Effector CD4-positive, alpha-beta T cell (primary cell): Measurements from ENCODE around the gene BEND3.
"Not testable (repeated sequence)": the region's sequence is repeated elsewhere in the genome, so short reads cannot be mapped to it uniquely, and the experiment has no call there.

Source experiments
- DNase-seq: peaks from one replicate; pipeline ENCODE4 v3.0.0-alpha.2; 2020
- total RNA-seq: gene quantifications from one replicate; lab custom pipeline; 2026; lab: John Stamatoyannopoulos, UW

The BEND3 gene
- 7.7 reads per million, percentile 27 among the genes with 10 or more reads in this experiment for total RNA-seq

GRCh38 chr6:107114926-107115694, at the start of gene BEND3:
Gene BEND3, minus strand, starts transcription at chr6:107115515. Its CDS starts 16,230 bp downstream, at chr6:107099285.
- peak; percentile 19 for DNase-seq

GRCh38 chr6:107164299-107164698, 49.0 kb upstream of the BEND3 start:
- not testable (repeated sequence) for DNase-seq

DNA sequence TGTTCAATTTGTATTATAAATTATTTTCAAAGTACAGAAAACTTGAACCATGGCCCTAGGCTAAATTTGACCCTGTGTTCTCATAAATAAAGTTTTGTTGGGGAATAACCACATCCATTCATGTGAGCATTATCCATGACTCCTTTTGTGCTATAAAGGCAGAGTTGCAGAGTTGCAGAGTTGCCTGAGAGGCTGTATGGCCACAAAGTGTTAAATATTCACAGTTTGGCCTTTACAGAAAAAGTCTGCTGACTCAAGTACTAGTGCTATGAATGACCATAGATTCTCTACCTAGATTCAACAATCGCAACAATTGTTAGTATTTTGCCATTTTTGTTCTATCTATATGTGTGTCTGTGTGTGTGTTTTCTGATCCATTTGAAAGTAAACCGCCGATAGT, 46.2 kb upstream of the BEND3 start:
- no peak for DNase-seq

DNA sequence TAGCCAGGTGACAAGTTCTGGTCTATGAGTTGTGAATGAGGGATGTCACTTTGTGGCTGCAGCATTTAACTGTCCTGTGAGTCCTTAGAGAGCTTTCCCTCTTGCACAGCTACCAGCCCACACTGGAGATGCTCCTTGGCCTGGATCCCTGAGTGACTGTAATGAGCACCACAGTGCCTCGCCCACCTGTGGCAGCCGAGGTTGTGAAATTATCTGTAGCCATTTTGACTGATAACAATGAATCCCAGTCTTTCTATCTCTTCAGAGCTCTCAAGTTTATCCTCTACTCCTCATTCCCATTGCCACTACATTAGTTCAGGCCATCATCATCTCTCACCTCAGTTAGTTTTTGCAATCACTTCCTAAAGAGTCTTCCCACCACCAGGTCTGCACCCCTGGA, 41.3 kb upstream of the BEND3 start:
- DNase-seq = no peak

- no peak for DNase-seq
These were observed 39.5 kb upstream of the BEND3 start for GRCh38 chr6:107154801-107155160.

GRCh38 chr6:107154131-107154800, 39.0 kb upstream of the BEND3 start:
- no peak for DNase-seq

DNA sequence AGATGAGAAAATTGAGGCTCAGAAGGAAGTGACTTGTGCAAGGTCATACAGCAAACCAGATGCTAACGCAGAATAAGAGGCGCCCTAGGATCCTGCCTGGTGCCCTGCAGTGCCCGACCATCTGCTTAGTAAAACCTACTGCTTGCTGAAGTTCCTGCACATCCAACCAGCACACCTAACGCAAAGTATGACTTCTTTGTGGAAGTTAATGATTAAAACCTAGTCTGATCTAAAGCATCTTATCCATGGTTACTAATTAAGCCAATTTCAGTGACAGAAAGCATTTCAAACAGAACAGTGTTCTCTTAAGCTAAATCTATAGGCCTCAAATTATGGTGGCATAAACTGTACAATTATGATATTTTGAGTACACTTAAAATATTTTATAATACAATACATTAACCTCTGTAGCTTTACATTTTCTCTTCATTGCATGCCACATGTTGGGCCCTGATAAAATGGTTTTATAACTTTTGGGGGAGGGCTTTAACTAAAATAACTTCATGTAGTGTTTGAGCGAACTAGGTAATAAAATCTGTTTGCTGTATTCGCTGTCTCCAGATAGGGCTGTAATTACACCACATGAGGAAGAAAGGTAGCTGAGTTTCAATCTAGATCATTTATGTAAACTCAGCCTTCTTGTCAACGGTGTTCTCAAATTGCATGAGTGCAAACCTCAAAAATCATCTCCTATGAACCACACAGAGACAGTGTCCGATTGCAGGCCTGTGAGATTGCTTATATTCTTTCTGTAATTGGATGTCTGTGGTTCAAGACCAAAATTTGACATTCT, 37.5 kb upstream of the BEND3 start:
- no peak for DNase-seq

DNA sequence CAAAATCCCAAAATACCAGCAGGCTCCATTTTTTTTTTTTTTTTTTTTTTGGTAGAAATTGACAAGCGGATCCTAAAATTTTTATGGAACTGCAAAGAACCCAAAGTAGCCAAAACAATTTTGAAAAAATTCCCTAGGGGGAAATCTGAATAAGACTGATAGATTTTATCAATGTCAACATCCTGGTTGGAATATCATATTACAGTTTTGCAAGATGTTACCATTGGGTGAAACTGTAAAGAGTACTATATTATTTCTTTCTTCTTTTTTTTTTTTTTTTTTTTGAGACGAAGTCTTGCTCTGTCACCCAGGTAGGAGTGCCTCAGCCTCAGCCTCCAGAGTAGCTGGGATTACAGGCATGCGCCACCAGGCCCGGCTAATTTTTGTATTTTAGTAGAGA, 29.4 kb upstream of the BEND3 start:
- no peak for DNase-seq

DNA sequence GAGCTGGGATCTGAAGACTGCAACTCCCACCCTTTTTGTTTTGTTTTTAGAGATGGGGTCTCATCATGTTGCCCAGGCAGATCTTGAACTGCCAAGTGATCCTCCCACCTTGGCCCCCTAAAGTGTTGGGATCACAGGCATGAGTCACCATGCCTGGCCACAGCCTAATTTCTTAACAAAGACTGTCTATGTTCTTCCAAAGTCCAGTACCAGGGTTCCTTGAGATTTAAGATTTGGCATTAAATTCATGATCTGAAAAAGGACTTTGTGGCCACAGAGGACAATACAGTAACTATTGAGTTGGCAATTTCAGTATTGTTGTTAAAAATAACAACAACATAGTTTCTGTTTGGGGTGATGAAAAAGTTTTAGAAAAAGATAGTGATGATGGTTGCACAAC, 28.7 kb upstream of the BEND3 start:
- DNase-seq = no peak

DNA sequence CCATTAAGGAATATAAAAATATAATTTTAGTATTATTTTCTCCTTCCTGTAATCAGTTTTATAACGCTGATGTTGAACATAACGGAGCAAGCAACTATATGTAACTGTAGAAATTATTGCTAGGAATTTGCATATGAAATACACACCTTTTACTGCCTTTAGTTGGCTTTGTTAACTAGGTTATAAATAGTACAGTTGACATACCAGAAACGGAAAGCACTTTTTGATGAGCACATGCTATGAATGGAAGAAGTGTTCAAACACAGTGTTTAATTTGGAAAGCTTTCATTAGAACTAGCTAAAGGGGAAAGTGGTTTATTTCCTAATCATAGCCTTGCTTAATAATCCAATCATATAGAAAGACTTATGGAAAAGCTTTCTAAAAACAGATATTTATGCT, 25.3 kb upstream of the BEND3 start:
- no peak for DNase-seq

- not testable (repeated sequence) for DNase-seq
These were observed 21.0 kb upstream of the BEND3 start for GRCh38 chr6:107136324-107136723.

DNA sequence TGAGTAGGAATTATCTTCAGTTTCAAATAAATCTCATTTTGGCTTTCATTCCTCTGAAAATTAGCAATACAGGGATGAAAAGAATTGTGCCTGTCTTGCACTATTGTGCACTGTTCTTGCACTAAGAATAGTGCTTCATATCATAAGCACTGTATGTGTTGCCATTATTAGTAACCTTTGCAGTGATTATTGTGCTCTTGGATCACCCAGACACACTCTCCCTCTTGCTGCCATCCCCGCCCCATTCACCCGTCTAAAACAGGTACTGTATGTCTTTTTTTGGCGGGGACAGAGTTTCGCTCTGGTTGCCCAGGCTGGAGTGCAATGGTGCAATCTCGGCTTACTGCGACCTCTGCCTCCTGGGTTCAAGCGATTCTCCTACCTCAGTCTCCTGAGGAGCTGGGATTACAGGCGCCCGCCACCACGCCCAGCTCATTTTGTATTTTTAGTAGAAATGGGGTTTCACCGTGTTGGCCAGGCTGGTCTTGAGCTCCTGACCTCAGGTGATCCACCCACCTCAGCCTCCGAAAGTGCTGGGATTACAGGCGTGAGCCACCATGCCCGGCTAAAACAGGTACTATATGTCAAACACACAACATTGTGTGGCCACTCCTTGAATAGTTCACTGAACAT, 19.8 kb upstream of the BEND3 start:
- not testable (repeated sequence) for DNase-seq

- no peak for DNase-seq
These were observed 17.1 kb upstream of the BEND3 start for GRCh38 chr6:107132330-107132954.

GRCh38 chr6:107129370-107129925, 14.1 kb upstream of the BEND3 start:
- DNase-seq = no peak

DNA sequence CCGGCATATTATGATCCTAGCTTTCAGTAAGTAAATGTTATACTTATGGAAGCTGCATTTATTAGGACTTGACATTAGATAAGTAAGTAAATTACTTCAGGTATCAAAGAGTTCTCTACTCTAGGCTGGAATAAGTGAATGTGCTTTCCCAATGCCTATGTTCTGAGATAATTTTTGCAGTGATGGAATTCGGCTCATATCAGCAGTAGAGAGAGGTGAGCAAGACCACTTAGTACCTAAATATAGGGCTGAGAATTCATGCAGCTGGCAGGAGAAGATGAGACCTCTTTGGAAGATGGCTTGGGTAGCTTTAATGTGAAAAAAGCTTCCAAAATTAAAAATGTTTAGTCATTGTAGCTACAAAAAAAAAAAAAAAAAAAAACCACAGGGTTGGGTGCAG, 13.3 kb upstream of the BEND3 start:
- DNase-seq = no peak

- no peak for DNase-seq
These were observed 12.9 kb upstream of the BEND3 start for GRCh38 chr6:107128175-107128574.

DNA sequence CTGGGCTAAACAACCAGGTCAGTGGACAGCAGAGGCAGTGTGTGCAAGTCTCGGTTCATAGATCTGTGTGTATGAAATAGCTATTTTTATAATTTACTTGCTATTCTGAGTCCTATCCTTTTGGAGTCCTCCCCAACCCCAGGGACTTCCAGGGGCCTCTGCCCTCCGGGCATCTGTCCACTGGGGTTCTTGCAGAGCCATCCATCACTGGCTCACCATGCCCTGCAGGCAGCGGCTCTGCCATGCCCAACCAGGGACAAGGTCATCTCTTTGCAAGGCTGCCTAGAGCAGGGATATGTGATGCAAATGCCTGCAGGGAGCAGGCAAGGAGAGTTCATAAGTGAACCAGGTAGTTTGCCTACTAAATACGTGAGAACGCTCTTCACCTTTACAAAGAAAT, 10.5 kb upstream of the BEND3 start:
- DNase-seq = no peak

DNA sequence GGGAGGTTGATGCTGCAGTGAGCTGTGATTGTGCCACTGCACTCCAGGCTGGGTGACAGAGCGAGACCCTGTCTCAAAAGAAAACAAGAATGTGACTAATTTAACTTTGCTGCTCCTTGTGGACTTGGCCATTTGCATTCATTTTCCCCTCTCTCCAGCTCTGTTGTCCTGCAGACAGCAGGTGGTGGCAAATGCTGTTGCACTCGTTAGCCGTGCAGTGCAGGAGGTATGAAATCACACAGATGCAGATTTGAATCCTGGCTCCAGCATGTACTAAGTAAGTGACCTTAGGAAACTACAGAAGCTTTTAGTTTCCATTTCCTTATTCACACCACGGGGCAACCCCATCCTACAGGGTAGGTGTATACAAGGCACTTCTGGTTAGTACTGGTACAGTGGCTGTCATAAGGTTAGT, 9.6 kb upstream of the BEND3 start:
- DNase-seq = no peak

DNA sequence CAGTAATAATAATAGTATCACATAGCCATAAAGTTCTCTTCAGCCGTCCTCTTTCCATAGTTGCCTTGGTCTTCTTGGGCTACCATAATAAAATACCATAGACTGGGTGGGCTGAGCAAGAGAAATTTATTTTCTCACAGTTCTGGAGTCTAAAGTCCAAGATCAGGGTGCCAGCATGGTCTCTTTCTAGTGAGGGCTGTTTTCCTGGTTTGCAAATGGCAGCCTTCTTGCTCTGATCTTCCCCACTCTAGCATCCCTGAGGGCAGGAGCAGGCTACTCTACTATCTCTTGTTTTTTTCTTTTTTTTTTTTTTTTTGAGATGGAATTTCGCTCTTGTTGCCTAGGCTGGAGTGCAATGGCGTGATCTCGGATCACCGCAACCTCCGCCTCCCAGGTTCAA, 8.2 kb upstream of the BEND3 start:
- no peak for DNase-seq

- DNase-seq = no peak
These were observed 7.4 kb upstream of the BEND3 start for GRCh38 chr6:107122748-107123147.

DNA sequence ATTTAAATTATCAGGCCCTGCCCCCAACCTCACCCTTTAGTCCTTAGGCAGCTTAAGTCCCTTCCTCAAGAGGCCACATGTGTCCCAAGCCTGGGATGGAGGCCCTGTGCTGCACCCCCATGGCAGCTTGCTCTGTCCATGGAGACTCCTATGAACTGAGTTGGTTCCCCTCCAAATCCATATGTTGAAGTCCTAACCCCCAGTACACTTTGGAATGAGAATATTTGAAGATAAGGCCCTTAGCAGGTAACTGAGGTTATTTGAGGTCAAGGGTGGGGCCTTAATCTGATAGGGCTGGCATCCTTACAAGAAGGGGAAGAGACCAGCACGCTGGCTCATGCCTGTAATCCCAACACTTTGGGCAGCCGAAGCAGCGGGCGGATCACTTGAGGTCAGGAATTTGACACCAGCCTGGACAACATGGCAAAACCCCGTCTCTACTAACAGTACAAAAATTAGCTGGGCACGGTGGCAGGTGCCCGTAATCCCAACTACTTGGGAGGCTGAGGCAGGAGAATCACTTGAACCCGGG, 6.7 kb upstream of the BEND3 start:
- DNase-seq = no peak

DNA sequence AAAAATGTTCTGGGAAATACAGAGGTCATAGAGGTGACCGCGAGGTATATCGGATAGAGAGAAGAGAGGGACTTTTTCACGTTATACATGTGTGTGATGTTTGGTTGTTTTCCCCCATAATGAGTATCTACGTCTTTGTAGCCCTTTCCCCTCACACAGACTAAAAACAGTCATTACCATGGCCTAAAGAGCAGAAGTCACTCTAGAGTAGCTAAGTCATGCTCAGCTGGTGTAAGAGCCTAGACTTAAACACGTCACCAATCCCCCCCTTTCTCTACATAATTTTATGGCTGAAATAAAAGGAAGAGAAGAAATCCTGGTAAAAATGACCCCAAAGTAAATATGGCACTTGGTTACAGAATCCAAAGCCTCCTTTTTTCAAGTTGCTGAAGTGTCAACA, 6.0 kb upstream of the BEND3 start:
- no peak for DNase-seq
